HG02610 (cell line): ENCODE results near the gene PCDHA3.
"Not testable (repeated sequence)": the region's sequence is repeated elsewhere in the genome, so short reads cannot be mapped to it uniquely, and the experiment has no call there.

Source experiments
- ATAC-seq: cut with Tn5 transposase; IDR thresholded peaks from one replicate; pipeline ENCODE4 v1.9.1; 2021; ENCODE audit warnings: mild to moderate bottlenecking, moderate library complexity; ENCODE audit not compliant: unreplicated experiment

Gene PCDHA3

DNA sequence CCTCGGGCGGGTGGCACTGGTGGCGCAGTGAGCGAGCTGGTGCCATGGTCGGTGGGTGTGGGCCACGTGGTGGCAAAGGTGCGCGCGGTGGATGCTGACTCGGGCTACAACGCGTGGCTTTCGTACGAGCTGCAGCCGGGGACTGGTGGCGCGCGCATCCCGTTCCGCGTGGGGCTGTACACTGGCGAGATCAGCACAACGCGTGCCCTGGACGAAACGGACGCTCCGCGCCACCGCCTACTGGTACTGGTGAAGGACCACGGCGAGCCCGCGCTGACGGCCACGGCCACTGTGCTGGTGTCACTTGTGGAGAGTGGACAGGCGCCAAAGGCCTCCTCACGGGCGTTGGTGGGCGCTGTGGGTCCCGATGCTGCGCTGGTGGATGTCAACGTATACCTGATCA, 8.0 kb downstream of the PCDHA3 start:
- no peak for ATAC-seq

- no peak for ATAC-seq
These were observed 20.8 kb downstream of the PCDHA3 start, which contains the start of gene PCDHA5 for GRCh38 chr5:140821375-140822280. Gene PCDHA5, plus strand, starts transcription at chr5:140821613.

DNA sequence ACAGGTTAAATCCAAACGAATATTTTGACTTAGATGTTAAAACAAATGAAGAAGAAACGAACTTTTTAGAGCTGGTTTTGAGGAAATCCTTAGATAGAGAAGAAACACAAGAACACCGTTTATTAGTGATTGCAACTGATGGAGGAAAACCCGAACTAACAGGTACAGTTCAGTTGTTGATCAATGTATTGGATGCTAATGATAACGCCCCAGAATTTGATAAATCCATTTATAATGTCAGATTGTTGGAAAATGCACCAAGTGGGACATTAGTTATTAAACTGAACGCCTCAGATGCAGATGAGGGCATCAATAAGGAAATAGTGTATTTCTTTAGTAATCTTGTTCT, 21.4 kb downstream of the PCDHA3 start:
- ATAC-seq = no peak

GRCh38 chr5:140822969-140823368, 22.1 kb downstream of the PCDHA3 start:
- ATAC-seq = not testable (repeated sequence)

GRCh38 chr5:140823475-140823874, 22.6 kb downstream of the PCDHA3 start:
- no peak for ATAC-seq

GRCh38 chr5:140827704-140828361, 27.0 kb downstream of the PCDHA3 start, which contains the start of gene PCDHA6:
Gene PCDHA6, plus strand, starts transcription at chr5:140827960. Its CDS starts 132 bp downstream, at chr5:140828092.
- ATAC-seq = no peak

DNA sequence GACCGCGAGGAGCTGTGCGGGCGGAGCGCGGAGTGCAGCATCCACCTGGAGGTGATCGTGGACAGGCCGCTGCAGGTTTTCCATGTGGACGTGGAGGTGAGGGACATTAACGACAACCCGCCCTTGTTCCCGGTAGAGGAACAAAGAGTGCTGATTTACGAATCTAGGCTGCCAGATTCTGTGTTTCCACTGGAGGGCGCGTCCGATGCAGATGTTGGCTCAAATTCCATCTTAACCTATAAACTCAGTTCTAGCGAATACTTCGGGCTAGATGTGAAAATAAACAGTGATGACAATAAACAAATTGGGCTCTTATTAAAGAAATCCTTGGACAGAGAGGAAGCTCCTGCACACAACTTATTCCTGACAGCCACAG, 27.5 kb downstream of the PCDHA3 start:
- no peak for ATAC-seq

DNA sequence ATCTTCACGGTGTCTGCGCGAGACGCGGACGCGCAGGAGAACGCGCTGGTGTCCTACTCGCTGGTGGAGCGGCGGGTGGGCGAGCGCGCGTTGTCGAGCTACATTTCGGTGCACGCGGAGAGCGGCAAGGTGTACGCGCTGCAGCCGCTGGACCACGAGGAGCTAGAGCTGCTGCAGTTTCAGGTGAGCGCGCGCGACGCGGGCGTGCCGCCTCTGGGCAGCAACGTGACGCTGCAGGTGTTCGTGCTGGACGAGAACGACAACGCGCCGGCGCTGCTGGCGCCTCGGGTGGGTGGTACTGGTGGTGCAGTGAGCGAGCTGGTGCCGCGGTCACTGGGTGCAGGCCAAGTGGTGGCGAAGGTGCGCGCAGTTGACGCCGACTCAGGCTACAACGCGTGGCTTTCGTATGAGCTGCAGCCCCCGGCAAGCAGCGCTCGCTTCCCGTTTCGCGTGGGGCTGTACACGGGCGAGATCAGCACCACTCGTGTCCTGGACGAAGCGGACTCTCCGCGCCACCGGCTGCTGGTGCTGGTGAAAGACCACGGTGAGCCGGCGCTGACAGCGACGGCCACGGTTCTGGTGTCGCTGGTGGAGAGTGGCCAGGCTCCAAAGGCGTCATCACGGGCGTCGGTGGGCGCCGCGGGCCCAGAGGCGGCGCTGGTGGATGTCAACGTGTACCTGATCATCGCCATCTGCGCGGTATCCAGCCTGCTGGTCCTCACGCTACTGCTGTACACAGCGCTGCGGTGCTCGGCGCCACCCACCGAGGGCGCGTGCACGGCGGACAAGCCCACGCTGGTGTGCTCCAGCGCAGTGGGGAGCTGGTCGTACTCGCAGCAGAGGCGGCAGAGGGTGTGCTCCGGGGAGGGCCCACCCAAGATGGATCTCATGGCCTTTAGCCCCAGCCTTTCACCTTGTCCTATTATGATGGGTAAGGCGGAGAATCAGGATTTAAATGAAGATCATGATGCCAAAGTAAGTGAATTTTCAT, 28.9 kb downstream of the PCDHA3 start:
- ATAC-seq = not testable (repeated sequence)

GRCh38 chr5:140833993-140834392, 33.1 kb downstream of the PCDHA3 start, which contains the start of gene PCDHA7:
Gene PCDHA7, plus strand, starts transcription at chr5:140834269. Its CDS starts 115 bp downstream, at chr5:140834384.
- ATAC-seq = no peak

- ATAC-seq = not testable (repeated sequence)
These were observed 33.7 kb downstream of the PCDHA3 start for GRCh38 chr5:140834439-140835008.

GRCh38 chr5:140835622-140836510, 35.0 kb downstream of the PCDHA3 start:
- ATAC-seq = no peak

DNA sequence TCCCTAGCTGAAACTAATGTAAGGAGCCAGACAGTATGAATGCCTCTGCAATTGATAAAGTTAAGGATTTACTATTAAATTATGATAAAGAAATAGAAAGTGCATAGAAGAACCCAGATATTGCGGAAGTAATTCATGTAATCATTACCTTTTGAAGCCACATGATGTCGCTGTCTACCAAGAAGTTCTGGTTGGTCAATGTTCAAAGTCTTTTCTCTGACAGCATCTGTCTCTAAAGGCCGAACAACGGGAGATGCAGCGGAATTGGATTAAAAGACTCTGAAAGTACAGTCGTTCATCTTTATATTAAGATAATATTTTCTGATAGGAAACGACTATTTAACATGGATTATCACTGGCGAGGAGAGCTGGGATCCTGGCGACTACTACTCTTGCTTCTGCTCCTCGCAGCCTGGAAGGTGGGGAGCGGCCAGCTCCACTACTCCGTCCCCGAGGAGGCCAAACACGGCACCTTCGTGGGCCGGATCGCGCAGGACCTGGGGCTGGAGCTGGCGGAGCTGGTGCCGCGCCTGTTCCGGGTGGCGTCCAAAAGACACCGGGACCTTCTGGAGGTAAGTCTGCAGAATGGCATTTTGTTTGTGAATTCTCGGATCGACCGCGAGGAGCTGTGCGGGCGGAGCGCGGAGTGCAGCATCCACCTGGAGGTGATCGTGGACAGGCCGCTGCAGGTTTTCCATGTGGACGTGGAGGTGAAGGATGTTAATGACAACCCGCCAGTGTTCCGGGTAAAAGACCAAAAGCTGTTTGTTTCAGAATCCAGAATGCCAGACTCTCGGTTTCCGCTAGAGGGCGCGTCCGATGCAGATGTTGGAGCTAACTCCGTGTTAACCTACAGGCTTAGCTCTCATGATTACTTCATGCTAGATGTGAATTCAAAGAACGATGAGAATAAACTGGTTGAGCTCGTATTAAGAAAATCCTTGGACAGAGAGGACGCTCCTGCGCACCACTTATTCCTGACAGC, 40.4 kb downstream of the PCDHA3 start, which contains the start of gene PCDHA8:
TSS of gene PCDHA8 (plus strand) at position 210 of the 985 bp plus-strand sequence. CDS start at position 345, 135 bp downstream.
- ATAC-seq = no peak

GRCh38 chr5:140842798-140843733, 42.2 kb downstream of the PCDHA3 start:
- ATAC-seq = no peak

DNA sequence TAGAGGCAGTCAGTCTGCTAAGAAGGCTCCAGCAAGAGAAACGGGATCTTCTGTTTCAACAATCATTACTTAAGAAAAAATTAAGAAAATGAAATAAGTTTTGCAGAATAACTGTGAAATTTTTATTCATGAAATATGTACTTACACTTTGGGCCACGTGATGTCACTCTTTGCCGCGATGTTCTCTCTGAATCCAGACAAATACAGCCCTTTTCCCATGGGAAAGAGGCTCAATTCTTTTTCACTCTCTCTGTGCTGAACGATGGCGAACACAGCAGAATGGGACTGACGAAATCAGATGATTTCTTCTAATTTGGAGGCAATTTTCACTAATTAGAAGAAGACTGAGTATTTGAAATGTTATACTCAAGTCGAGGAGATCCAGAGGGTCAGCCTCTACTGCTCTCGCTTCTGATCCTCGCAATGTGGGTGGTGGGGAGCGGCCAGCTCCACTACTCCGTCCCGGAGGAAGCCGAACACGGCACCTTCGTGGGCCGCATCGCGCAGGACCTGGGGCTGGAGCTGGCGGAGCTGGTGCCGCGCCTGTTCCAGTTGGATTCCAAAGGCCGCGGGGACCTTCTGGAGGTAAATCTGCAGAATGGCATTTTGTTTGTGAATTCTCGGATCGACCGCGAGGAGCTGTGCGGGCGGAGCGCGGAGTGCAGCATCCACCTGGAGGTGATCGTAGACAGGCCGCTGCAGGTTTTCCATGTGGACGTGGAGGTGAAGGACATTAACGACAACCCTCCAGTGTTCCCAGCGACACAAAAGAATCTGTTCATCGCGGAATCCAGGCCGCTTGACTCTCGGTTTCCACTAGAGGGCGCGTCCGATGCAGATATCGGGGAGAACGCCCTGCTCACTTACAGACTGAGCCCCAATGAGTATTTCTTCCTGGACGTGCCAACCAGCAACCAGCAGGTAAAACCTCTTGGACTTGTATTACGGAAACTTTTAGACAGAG, 47.6 kb downstream of the PCDHA3 start, which contains the start of gene PCDHA9:
TSS of gene PCDHA9 (plus strand) at position 244 of the 964 bp plus-strand sequence. CDS start at position 358, 114 bp downstream.
- ATAC-seq = not testable (repeated sequence)

- not testable (repeated sequence) for ATAC-seq
These were observed 49.2 kb downstream of the PCDHA3 start for GRCh38 chr5:140849831-140850634.
